GM12878 (cell line): Measurements from ENCODE around the gene XDH. TPM values are rescaled to one million over a fixed set of nuclear protein-coding genes. Genes with fewer than 3 reads are reported as not detected.

Source experiments
- ATAC-seq: fragments of 200-7000 bp; cut with Tn5 transposase; 3 replicates; pipeline ENCODE4 v1.9.1; 2020; ENCODE audit warnings: mild to moderate bottlenecking, moderate library complexity
- BruUV-seq: library from RNA; stranded (reverse); fragments of 400-500 nt; replicated peaks from 2 replicates; lab custom pipeline; 2021; lab: Mats Ljungman, UMichigan
- CTCF ChIA-PET: fragments of 300-600 bp; sonication (Branson Sonifier 250); formaldehyde crosslinking; extraction: SDS; loops from one replicate; lab custom pipeline; 2021; ENCODE audit warnings: inconsistent platforms; lab: Yijun Ruan, JAX
- POLR2A ChIA-PET: fragments of 350-600 bp; formaldehyde crosslinking; extraction: SDS; loops from one replicate; lab custom pipeline; 2021; ENCODE audit warnings: inconsistent platforms; lab: Charles Lee
- RAD21 ChIA-PET: fragments of 300-600 bp; sonication (Branson Sonifier 250); formaldehyde crosslinking; loops from one replicate; lab custom pipeline; 2023; ENCODE audit warnings: antibody characterized with exemption; ENCODE audit not compliant: unreplicated experiment; lab: Charles Lee
- SMC1A ChIA-PET: fragments of 300-600 bp; sonication (Branson Sonifier 250); formaldehyde crosslinking; loops from one replicate; lab custom pipeline; 2023; ENCODE audit not compliant: unreplicated experiment, uncharacterized antibody; lab: Charles Lee
- DNase-seq: peaks from one replicate; pipeline ENCODE4 v3.0.0-alpha.2; 2011; ENCODE audit warnings: low read depth, low spot score
- FAIRE-seq: peaks from 3 replicates; lab custom pipeline; 2011; peaks lifted over from hg19 to GRCh38; lab: Jason Lieb, UNC
- H2AFZ ChIP-seq: 2 replicates; pipeline ENCODE4 v1.6.0; 2011; ENCODE audit warnings: low read depth, low read length, control low read depth; ENCODE audit not compliant: control insufficient read depth
- H3K27ac ChIP-seq: 2 replicates; pipeline ENCODE4 v1.5.1; 2011; ENCODE audit warnings: control low read depth; ENCODE audit not compliant: control insufficient read depth, insufficient read depth
- H3K27me3 ChIP-seq, 2 experiments: replicated peaks in 1 of 2; 2 replicates each; pipeline versions ENCODE4 v1.6.0 to v1.6.1; 2011; ENCODE audit warnings: low read length in 1 of 2; ENCODE audit not compliant: control insufficient read depth in 2 of 2, insufficient read depth in 2 of 2
- H3K36me3 ChIP-seq, 2 experiments: 2 replicates each; pipeline ENCODE4 v1.5.1; 2011; ENCODE audit warnings: low read length in 1 of 2; ENCODE audit not compliant: control insufficient read depth in 2 of 2, insufficient read depth in 2 of 2
- H3K4me1 ChIP-seq: 2 replicates; pipeline ENCODE4 v1.6.1; 2011; ENCODE audit warnings: mild to moderate bottlenecking, low read length, moderate library complexity, mixed read lengths; ENCODE audit not compliant: control insufficient read depth, insufficient read depth
- H3K4me2 ChIP-seq: 2 replicates; pipeline ENCODE4 v1.6.0; 2011; ENCODE audit warnings: control low read depth; ENCODE audit not compliant: control insufficient read depth, insufficient read depth
- H3K4me3 ChIP-seq: fragments of 200-600 bp; sonication (generic); 2 replicates; pipeline ENCODE4 v1.5.1; 2016
- H3K79me2 ChIP-seq: 2 replicates; pipeline ENCODE4 v1.6.0; 2011; ENCODE audit warnings: low read length; ENCODE audit not compliant: control insufficient read depth, insufficient read depth
- H3K9ac ChIP-seq: 2 replicates; pipeline ENCODE4 v1.8.0; 2011; ENCODE audit warnings: low read length, control low read depth, mixed read lengths; ENCODE audit not compliant: control insufficient read depth, insufficient read depth
- H3K9me3 ChIP-seq: replicated peaks from 3 replicates; pipeline ENCODE4 v1.5.1; 2011; ENCODE audit warnings: mild to moderate bottlenecking, low read length; ENCODE audit not compliant: control insufficient read depth, insufficient read depth
- H4K20me1 ChIP-seq: 2 replicates; pipeline ENCODE4 v1.6.0; 2011; ENCODE audit not compliant: control insufficient read depth, insufficient read depth
- ATF3 ChIP-seq: IDR thresholded peaks from 2 replicates; pipeline ENCODE4 v1.6.1; 2011; ENCODE audit warnings: low read depth, mild to moderate bottlenecking, low read length, moderate library complexity, borderline replicate concordance; ENCODE audit errors: extremely low read depth
- E2F8 ChIP-seq: fragments of 450-650 bp; IDR thresholded peaks from 2 replicates; pipeline ENCODE4 v1.6.1; 2018; ENCODE audit warnings: mild to moderate bottlenecking, low read depth, moderate library complexity; ENCODE audit not compliant: partially characterized antibody
- EP300 ChIP-seq, 2 experiments: fragments of 150-350 bp in 1 of 2; IDR thresholded peaks; 2 replicates each; pipeline ENCODE4 v1.6.1; 2011 to 2012; ENCODE audit warnings: low read depth in 2 of 2, low read length in 2 of 2, borderline replicate concordance in 1 of 2, improper control_type of control experiment in 1 of 2, inconsistent platforms in 1 of 2; ENCODE audit not compliant: control insufficient read depth in 1 of 2
- FOXK2 ChIP-seq: fragments of 450-650 bp; IDR thresholded peaks from 2 replicates; pipeline ENCODE4 v1.6.1; 2017; ENCODE audit warnings: mild to moderate bottlenecking, moderate library complexity
- LARP7 ChIP-seq: fragments of 450-650 bp; IDR thresholded peaks from 2 replicates; pipeline ENCODE4 v1.6.1; 2017; ENCODE audit warnings: mild to moderate bottlenecking
- MTA3 ChIP-seq: IDR thresholded peaks from 2 replicates; pipeline ENCODE4 v1.6.1; 2012; ENCODE audit warnings: low read length, inconsistent platforms, borderline replicate concordance
- PAX8 ChIP-seq: fragments of 450-650 bp; IDR thresholded peaks from 2 replicates; pipeline ENCODE4 v1.6.1; 2017; ENCODE audit warnings: mild to moderate bottlenecking, moderate library complexity
- POLR2AphosphoS5 ChIP-seq: IDR thresholded peaks from 2 replicates; pipeline ENCODE4 v1.6.1; 2011; ENCODE audit warnings: mild to moderate bottlenecking, low read length, inconsistent platforms
- RELA ChIP-seq: fragments of 450-650 bp; IDR thresholded peaks from 2 replicates; pipeline ENCODE4 v1.8.0; 2014; ENCODE audit warnings: borderline replicate concordance; ENCODE audit not compliant: partially characterized antibody
- SMC3 ChIP-seq: IDR thresholded peaks from 2 replicates; pipeline ENCODE4 v1.6.1; 2011; ENCODE audit warnings: low read length, improper control_type of control experiment, borderline replicate concordance
- SP1 ChIP-seq: IDR thresholded peaks from one replicate; pipeline ENCODE4 v1.6.1; 2011; ENCODE audit warnings: low read depth, low read length
- TARDBP ChIP-seq: IDR thresholded peaks from 2 replicates; pipeline ENCODE4 v1.6.1; 2016; ENCODE audit warnings: borderline replicate concordance
- TCF7 ChIP-seq: IDR thresholded peaks from 2 replicates; pipeline ENCODE4 v1.6.1; 2014; ENCODE audit warnings: antibody characterized with exemption, borderline replicate concordance
- WRNIP1 ChIP-seq: IDR thresholded peaks from 2 replicates; pipeline ENCODE4 v1.6.1; 2011; ENCODE audit warnings: low read depth, low read length, improper control_type of control experiment, borderline replicate concordance
- YBX1 ChIP-seq: fragments of 450-650 bp; IDR thresholded peaks from 2 replicates; pipeline ENCODE4 v1.6.1; 2016; ENCODE audit warnings: antibody characterized with exemption
- ZNF687 ChIP-seq: fragments of 450-650 bp; IDR thresholded peaks from 2 replicates; pipeline ENCODE4 v1.6.1; 2017; ENCODE audit warnings: mild to moderate bottlenecking, moderate library complexity
- WGBS: methylation state at CpG from one replicate; pipeline ENCODE4 v1.1.6; 2016; ENCODE audit warnings: low lambda C conversion rate; ENCODE audit not compliant: insufficient replicate concordance, insufficient coverage; ENCODE audit errors: missing lambda C conversion rate; 5-methylcytosine and 5-hydroxymethylcytosine counted together
- in situ Hi-C: fragments of 300-500 bp; cut with MboI; formaldehyde crosslinking; loops from 9 replicates; pipeline ENCODE4 v1.14.3; 2018; ENCODE audit warnings: mixed read lengths
- intact Hi-C: fragments of 100-400 bp; cut with micrococcal nuclease; formaldehyde crosslinking; loops from one replicate; pipeline ENCODE4 v1.14.2; 2022; ENCODE audit not compliant: unreplicated experiment
- polyA plus RNA-seq, 11 experiments: library from polyadenylated mRNA; depleted of rRNA in 4 of 11; unstranded in 6 of 11; stranded (reverse) in 5 of 11; fragments of >200 nt; fragmentation: Nextera tagmentation in 4 of 11; fragmentation: Illumina TruSeq in 1 of 11; extraction: Ambion mirVana in 4 of 11; extraction: Trizol in 1 of 11; gene quantifications; 1 replicate in 1 of 11; 2 replicates in 10 of 11; pipeline versions ENCODE4 v1.2.1 to v1.2.3, GENCODE V29; 2011 to 2016; ENCODE audit warnings: inconsistent platforms in 2 of 11, missing spikeins in 2 of 11, low read depth in 1 of 11
- total RNA-seq, 4 experiments: library from RNA; depleted of rRNA in 3 of 4; stranded (reverse); fragments of >200 nt in 3 of 4; fragmentation: Illumina TruSeq in 1 of 4; extraction: Trizol in 1 of 4; gene quantifications; 2 replicates each; pipeline versions ENCODE4 v1.2.1 to v1.2.3, GENCODE V29; 2013 to 2021

XDH gene
- total and polyA plus RNA-seq, 10 of the 15 experiments (the other 5 are each of a cell fraction or from before 2014, with no cell fraction given), result 0.01 TPM; not detected in 9

GRCh38 chr2:31429759-31430438 is 15.4 kb upstream of the XDH start:
- Histone ChIP-seq H3K4me1 (no peaks in the 10 kb centered on the region), H4K20me1 (no peaks in the 10 kb centered on the region), H3K4me2 (no peak overlapping the region), H3K79me2 (no peaks in the 10 kb centered on the region), H3K27me3 (no peaks in the 10 kb centered on the region), H3K27ac (no peak overlapping the region), H2AFZ (no peak overlapping the region), H3K9me3 (no peaks in the 10 kb centered on the region), H3K36me3 (no peaks in the 10 kb centered on the region), H3K9ac (no peak overlapping the region), H3K4me3 (no peak overlapping the region)
- CTCF ChIA-PET, result no interaction called here
- no peak for DNase-seq
- intact Hi-C loops (loop anchor here (10.0 kb wide), 1 partner anchor 715 kb away; no protein-coding TSS in a partner anchor), in situ Hi-C loops (no loop called here)
- BruUV-seq, result no TSS peak
- POLR2A ChIA-PET, result no interaction called here
- TF ChIP-seq EP300 (IDR thresholded peaks at IDR 0.05; ENCODE audit: borderline replicate concordance in 1 of 2, control insufficient read depth in 1 of 2, low read depth in 2 of 2, low read length in 2 of 2) (no peak), PAX8 (no peak), FOXK2 (no peak), SMC3 (no peak), E2F8 (no peak), YBX1 (no peak), MTA3 (no peak), LARP7 (no peak), POLR2AphosphoS5 (no peak), RELA (no peak), TCF7 (no peak), WRNIP1 (no peak), TARDBP (no peak), ATF3 (no peak), ZNF687 (no peak), SP1 (no peak)
- RAD21 ChIA-PET, result no interaction called here
- SMC1A ChIA-PET, result no interaction called here
- WGBS, result 4% methylated on average over 5 of the region's 5 CpGs
- ATAC-seq, result no peak
- no peak for FAIRE-seq
